Panc1 (cell line): ENCODE measurements around the gene YKT6. TPM values are rescaled to one million over a fixed set of nuclear protein-coding genes. Genes with fewer than 3 reads are reported as not detected.

Source experiments
- ATAC-seq: fragments of 200-7000 bp; cut with Tn5 transposase; 2 replicates; pipeline ENCODE4 v1.9.1; 2020; ENCODE audit warnings: mild to moderate bottlenecking, moderate library complexity
- BruUV-seq: library from RNA; stranded (reverse); fragments of 400-500 nt; replicated peaks from 2 replicates; lab custom pipeline; 2021; lab: Mats Ljungman, UMichigan
- CTCF ChIA-PET: fragments of 300-600 bp; sonication (Branson Sonifier 250); formaldehyde crosslinking; loops from one replicate; lab custom pipeline; 2022; ENCODE audit warnings: antibody characterized with exemption; lab: Charles Lee
- POLR2A ChIA-PET: fragments of 300-600 bp; sonication (Branson Sonifier 250); formaldehyde crosslinking; loops from one replicate; lab custom pipeline; 2022; ENCODE audit warnings: antibody characterized with exemption; lab: Charles Lee
- DNase-seq: peaks from one replicate; pipeline ENCODE4 v3.0.0-alpha.2; 2010; ENCODE audit warnings: low read depth, low spot score
- H3K27ac ChIP-seq: 2 replicates; pipeline ENCODE4 v1.5.1; 2011; ENCODE audit warnings: mild to moderate bottlenecking, low read length, inconsistent platforms
- H3K27me3 ChIP-seq: fragments of 200-500 bp; sonication (Bioruptor generic); 2 replicates; pipeline ENCODE4 v1.6.0; 2014; ENCODE audit warnings: low read length, inconsistent platforms; ENCODE audit not compliant: control insufficient read depth, insufficient read depth
- H3K36me3 ChIP-seq: fragments of 200-500 bp; sonication (Bioruptor generic); 2 replicates; pipeline ENCODE4 v1.5.1; 2014; ENCODE audit warnings: inconsistent platforms, mild to moderate bottlenecking, low read length, moderate library complexity; ENCODE audit not compliant: control insufficient read depth, insufficient read depth
- H3K4me1 ChIP-seq: 2 replicates; pipeline ENCODE4 v1.5.1; 2011; ENCODE audit warnings: inconsistent platforms, mild to moderate bottlenecking, low read length, moderate library complexity; ENCODE audit not compliant: control insufficient read depth, insufficient read depth
- H3K4me3 ChIP-seq, 2 experiments: 2 replicates each; pipeline ENCODE4 v1.5.1; 2011 to 2012; ENCODE audit warnings: low read depth in 2 of 2, low read length in 2 of 2, mild to moderate bottlenecking in 2 of 2, inconsistent platforms in 1 of 2, moderate library complexity in 1 of 2
- H3K9me3 ChIP-seq: fragments of 200-500 bp; sonication (Bioruptor generic); 2 replicates; pipeline ENCODE4 v1.5.1; 2014; ENCODE audit warnings: low read depth, mild to moderate bottlenecking, inconsistent platforms, low read length, moderate library complexity; ENCODE audit not compliant: control insufficient read depth, insufficient read depth
- POLR2AphosphoS5 ChIP-seq: IDR thresholded peaks from 2 replicates; pipeline ENCODE4 v1.6.1; 2012; ENCODE audit warnings: mild to moderate bottlenecking, low read depth, low read length, moderate library complexity
- SIN3A ChIP-seq: IDR thresholded peaks from 2 replicates; pipeline ENCODE4 v1.6.1; 2012; ENCODE audit warnings: low read depth, mild to moderate bottlenecking, low read length, moderate library complexity, borderline replicate concordance; ENCODE audit not compliant: insufficient read depth
- TCF7L2 ChIP-seq: IDR thresholded peaks from 2 replicates; pipeline ENCODE4 v1.6.1; 2011; ENCODE audit warnings: mild to moderate bottlenecking, low read depth, low read length, inconsistent platforms
- in situ Hi-C: cut with HindIII; loops from 2 replicates; pipeline ENCODE4 v1.10.0; 2016; ENCODE audit warnings: low sequenced_read_pairs, low pct_unique_long_range_greater_than_20kb
- intact Hi-C: fragments of 100-400 bp; cut with micrococcal nuclease; formaldehyde crosslinking; loops from one replicate; pipeline ENCODE4 v1.10.0; 2022; ENCODE audit not compliant: unreplicated experiment
- total RNA-seq: library from RNA; stranded (reverse); gene quantifications from one replicate; pipeline ENCODE4 v1.2.1, GENCODE V29; 2021; ENCODE audit not compliant: unreplicated experiment
- TF ChIP-seq, protein P1 (sequence below), 2 experiments: IDR thresholded peaks; 2 replicates each; pipeline ENCODE4 v1.6.1; 2011 to 2012; ENCODE audit warnings: low read depth in 2 of 2, control low read depth in 1 of 2, low read length in 1 of 2, mild to moderate bottlenecking in 1 of 2, moderate library complexity in 1 of 2; ENCODE audit not compliant: insufficient read depth in 1 of 2
- TF ChIP-seq, protein P2 (sequence below): fragments of 450-650 bp; IDR thresholded peaks from 2 replicates; pipeline ENCODE4 v1.5.1; 2017; ENCODE audit warnings: mild to moderate bottlenecking

Gene YKT6
- total RNA-seq, 1 experiment from 2014 or later = 207 TPM

DNA sequence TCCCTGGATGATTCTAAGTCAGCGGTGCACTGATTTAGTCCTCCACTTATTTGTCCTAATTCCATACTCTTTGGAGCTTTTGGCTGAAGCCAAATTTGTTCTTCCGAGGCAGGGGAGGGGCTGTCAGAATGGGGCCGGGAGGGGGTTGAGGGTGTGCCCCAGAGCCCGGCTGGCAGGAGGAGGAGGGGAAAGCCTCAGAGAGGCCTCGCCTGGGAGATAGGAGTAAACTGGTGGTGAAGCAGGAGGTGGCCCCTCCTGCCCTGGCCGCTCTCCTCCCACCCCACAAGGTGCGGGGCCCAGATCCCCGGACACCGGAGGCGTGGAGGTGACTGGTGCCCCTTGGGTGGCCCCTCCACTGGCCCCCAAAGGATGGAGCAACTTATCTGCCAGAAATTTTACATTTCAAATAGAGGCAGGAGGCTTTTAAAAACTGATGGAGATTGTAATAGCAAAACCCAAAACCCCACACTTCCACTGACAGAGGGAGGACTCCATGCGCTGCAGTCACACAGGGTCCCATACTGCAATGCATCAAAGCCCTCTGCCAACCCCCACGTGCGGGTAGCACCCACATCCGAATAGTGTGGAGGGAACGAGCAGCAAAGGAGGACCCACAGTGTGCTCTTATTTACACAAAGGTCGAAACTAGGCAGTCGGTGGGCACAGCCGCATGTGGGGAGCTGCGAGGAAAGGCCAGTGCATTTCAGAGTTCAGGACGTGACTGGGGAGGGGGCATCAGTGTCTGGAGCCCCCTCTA lies 62.7 kb downstream of the YKT6 start:
- CTCF ChIA-PET = no interaction called here
- Histone ChIP-seq H3K36me3 (no peaks in the 10 kb centered on the region), H3K4me3 (no peak overlapping the region), H3K27me3 (peaks cover 3% of the 10 kb centered on the region; the same call in 1 of the 2 replicates), H3K4me1 (no peaks in the 10 kb centered on the region), H3K27ac (no peak overlapping the region), H3K9me3 (no peaks in the 10 kb centered on the region)
- in situ Hi-C loops = no loop called here
- BruUV-seq = no TSS peak
- POLR2A ChIA-PET = no interaction called here
- DNase-seq = no peak
- intact Hi-C loops = no loop called here
- TF ChIP-seq, protein P1, sequence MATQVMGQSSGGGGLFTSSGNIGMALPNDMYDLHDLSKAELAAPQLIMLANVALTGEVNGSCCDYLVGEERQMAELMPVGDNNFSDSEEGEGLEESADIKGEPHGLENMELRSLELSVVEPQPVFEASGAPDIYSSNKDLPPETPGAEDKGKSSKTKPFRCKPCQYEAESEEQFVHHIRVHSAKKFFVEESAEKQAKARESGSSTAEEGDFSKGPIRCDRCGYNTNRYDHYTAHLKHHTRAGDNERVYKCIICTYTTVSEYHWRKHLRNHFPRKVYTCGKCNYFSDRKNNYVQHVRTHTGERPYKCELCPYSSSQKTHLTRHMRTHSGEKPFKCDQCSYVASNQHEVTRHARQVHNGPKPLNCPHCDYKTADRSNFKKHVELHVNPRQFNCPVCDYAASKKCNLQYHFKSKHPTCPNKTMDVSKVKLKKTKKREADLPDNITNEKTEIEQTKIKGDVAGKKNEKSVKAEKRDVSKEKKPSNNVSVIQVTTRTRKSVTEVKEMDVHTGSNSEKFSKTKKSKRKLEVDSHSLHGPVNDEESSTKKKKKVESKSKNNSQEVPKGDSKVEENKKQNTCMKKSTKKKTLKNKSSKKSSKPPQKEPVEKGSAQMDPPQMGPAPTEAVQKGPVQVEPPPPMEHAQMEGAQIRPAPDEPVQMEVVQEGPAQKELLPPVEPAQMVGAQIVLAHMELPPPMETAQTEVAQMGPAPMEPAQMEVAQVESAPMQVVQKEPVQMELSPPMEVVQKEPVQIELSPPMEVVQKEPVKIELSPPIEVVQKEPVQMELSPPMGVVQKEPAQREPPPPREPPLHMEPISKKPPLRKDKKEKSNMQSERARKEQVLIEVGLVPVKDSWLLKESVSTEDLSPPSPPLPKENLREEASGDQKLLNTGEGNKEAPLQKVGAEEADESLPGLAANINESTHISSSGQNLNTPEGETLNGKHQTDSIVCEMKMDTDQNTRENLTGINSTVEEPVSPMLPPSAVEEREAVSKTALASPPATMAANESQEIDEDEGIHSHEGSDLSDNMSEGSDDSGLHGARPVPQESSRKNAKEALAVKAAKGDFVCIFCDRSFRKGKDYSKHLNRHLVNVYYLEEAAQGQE (IDR thresholded peaks at IDR 0.05; ENCODE audit: insufficient read depth in 1 of 2, low read depth in 2 of 2, low read length in 1 of 2) = no peak
- TF ChIP-seq, protein P2, sequence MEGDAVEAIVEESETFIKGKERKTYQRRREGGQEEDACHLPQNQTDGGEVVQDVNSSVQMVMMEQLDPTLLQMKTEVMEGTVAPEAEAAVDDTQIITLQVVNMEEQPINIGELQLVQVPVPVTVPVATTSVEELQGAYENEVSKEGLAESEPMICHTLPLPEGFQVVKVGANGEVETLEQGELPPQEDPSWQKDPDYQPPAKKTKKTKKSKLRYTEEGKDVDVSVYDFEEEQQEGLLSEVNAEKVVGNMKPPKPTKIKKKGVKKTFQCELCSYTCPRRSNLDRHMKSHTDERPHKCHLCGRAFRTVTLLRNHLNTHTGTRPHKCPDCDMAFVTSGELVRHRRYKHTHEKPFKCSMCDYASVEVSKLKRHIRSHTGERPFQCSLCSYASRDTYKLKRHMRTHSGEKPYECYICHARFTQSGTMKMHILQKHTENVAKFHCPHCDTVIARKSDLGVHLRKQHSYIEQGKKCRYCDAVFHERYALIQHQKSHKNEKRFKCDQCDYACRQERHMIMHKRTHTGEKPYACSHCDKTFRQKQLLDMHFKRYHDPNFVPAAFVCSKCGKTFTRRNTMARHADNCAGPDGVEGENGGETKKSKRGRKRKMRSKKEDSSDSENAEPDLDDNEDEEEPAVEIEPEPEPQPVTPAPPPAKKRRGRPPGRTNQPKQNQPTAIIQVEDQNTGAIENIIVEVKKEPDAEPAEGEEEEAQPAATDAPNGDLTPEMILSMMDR = no peak
- no peak for TF ChIP-seq TCF7L2
- no peak for TF ChIP-seq SIN3A
- TF ChIP-seq POLR2AphosphoS5 = no peak
- no peak for ATAC-seq

Other genes with a start within 250 kb of the YKT6 start
- not detected for gene SPDYE1, start 203.1 kb upstream of the YKT6 start, total RNA-seq
- 111 TPM for gene DBNL, start 156.3 kb upstream of the YKT6 start, total RNA-seq
- 1.3 TPM for gene PGAM2, start 135.4 kb upstream of the YKT6 start, total RNA-seq
- gene POLM, start 118.4 kb upstream of the YKT6 start, total RNA-seq = 36.9 TPM
- gene AEBP1, start 96.6 kb upstream of the YKT6 start, total RNA-seq = 0.62 TPM
- 195 TPM for gene POLD2, start 77.4 kb upstream of the YKT6 start, total RNA-seq
- gene MYL7, start 59.6 kb upstream of the YKT6 start, total RNA-seq = not detected
- gene GCK, start 11.5 kb upstream of the YKT6 start, total RNA-seq = 0.36 TPM
- 0.26 TPM for gene CAMK2B, start 124.6 kb downstream of the YKT6 start, total RNA-seq